Suprapubic skin (tissue), 3 donors: Measurements from ENCODE around the gene DDX55.

Experiments used
- CTCF ChIP-seq, 2 donors: fragments of 200-600 bp in 1 of 2; fragments of 450-650 bp in 1 of 2; sonication (generic) in 1 of 2; IDR thresholded peaks; one replicate each; pipeline ENCODE4 v1.5.1; 2016 to 2019; ENCODE audit warnings: antibody characterized with exemption in 2 of 2, mild to moderate bottlenecking in 1 of 2, moderate library complexity in 1 of 2
- POLR2A ChIP-seq, 2 donors: fragments of 450-650 bp; IDR thresholded peaks; one replicate each; pipeline ENCODE4 v1.6.1; 2017; ENCODE audit warnings: antibody characterized with exemption in 2 of 2, mild to moderate bottlenecking in 2 of 2, moderate library complexity in 2 of 2

- TF ChIP-seq POLR2A (IDR thresholded peaks at IDR 0.05) (no peak), CTCF (IDR thresholded peaks at IDR 0.05) (no peak)
Observed at GRCh38 chr12:123657211-123657610, 55.3 kb downstream of the DDX55 start.
